ENCODE measurements around the gene ABCA4.

- TF ChIP-seq POLR2AphosphoS5 (IDR thresholded peaks at IDR 0.05; ENCODE audit: low read depth, low read length) = no peak
- TF ChIP-seq REST (IDR thresholded peaks at IDR 0.05; ENCODE audit: insufficient read depth in 1 of 2, low read depth in 2 of 2, low read length in 2 of 2) = no peak
- no peak for TF ChIP-seq TAF1 (IDR thresholded peaks at IDR 0.05; ENCODE audit: borderline replicate concordance, insufficient read depth, low read length)
Measured at GRCh38 chr1:94039514-94039870, 81.5 kb downstream of the ABCA4 start.

Measured in PFSK-1 (cell line).